Measurements from ENCODE around the gene BLNK.
"Not testable (repeated sequence)": the region's sequence is repeated elsewhere in the genome, so short reads cannot be mapped to it uniquely, and the experiment has no call there.

Gene BLNK

DNA sequence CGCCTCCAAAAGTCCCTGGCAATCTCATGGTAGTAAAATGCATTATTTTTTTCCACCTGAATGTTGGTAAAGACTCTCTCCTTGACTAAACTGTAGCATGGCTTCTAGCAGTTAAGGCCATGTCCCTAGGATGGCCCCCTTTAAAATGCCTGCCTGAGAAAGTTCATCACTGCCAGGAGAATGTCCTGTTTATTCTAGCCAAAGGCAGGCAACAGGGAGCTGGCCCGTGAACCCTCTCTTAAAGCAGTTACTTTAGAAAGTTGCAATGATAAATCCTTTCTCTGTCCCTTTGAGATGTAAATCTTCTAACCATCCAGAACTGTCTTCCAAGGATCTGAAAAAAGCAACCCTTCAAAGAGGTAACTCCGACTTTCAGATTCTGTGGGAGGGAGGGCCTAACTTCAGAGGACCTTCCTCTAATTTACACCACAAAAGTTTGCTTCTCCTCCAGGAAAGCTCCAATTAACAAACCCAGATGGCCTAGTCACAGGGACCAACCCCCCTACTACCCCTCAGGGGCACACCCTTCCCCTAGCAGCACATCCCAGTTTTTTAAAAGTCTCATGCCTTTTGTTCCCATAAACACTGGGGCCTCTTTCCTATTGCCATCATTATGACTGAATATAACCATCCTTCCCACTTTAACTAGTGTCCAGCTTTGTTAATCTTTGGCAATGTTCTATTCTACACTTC, 38.4 kb upstream of the BLNK start:
- TF ChIP-seq CTCF (IDR thresholded peaks at IDR 0.05; ENCODE audit: extremely low read depth, insufficient read depth, missing control alignments) = no peak
- DNase-seq (ENCODE audit: low spot score) = no peak
- in situ Hi-C loops (cut with MboI; ENCODE audit: low pct_unique_long_range_greater_than_20kb, low sequenced_read_pairs, unreplicated experiment) = no loop called here

DNA sequence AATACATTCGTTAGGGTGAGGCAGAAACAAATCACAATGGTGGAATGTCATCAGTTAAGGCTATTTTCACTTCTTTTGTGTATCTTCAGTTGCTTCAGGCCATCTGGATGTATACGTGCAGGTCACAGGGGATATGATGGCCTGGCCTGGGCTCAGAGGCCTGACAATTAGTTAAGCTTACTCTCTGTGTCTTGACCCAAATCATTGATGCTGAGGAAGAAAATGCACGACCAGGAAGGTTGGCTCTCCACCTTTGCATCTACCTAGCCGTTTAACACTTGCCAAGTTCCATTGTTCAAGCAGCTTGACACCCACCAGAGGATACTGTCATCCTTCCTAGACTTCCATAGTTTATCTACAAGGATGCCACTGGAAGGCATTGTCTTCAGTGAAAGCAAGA, 37.5 kb upstream of the BLNK start:
- in situ Hi-C loops (cut with MboI; ENCODE audit: low pct_unique_long_range_greater_than_20kb, low sequenced_read_pairs, unreplicated experiment); DNase-seq (ENCODE audit: low spot score): not testable (repeated sequence)

DNA sequence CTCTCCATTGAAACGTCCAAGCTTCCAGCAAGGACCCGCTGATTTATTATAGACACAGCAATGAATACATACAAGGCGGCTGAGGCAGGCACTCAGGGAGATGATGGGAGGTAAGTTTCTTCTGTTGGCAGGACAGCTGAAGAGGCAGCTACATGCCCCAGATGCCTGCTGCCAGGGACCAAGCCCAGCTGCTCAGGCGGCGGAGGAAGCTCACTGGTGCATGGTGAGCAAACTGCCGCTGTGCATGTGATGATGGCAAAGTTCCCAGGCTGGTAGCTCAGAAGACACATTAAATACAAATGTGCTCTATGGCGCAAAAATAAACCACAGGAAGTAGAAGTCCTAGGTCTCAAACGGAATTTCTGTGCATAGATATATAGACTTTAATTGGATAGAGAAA, 35.1 kb upstream of the BLNK start:
- in situ Hi-C loops (cut with MboI; ENCODE audit: low pct_unique_long_range_greater_than_20kb, low sequenced_read_pairs, unreplicated experiment) = no loop called here
- no peak for TF ChIP-seq CTCF (IDR thresholded peaks at IDR 0.05; ENCODE audit: extremely low read depth, insufficient read depth, missing control alignments)
- DNase-seq (ENCODE audit: low spot score) = no peak

GRCh38 chr10:96305019-96305418, 33.6 kb upstream of the BLNK start:
- in situ Hi-C loops (cut with MboI; ENCODE audit: low pct_unique_long_range_greater_than_20kb, low sequenced_read_pairs, unreplicated experiment) = no loop called here
- TF ChIP-seq CTCF (IDR thresholded peaks at IDR 0.05; ENCODE audit: extremely low read depth, insufficient read depth, missing control alignments) = no peak

DNA sequence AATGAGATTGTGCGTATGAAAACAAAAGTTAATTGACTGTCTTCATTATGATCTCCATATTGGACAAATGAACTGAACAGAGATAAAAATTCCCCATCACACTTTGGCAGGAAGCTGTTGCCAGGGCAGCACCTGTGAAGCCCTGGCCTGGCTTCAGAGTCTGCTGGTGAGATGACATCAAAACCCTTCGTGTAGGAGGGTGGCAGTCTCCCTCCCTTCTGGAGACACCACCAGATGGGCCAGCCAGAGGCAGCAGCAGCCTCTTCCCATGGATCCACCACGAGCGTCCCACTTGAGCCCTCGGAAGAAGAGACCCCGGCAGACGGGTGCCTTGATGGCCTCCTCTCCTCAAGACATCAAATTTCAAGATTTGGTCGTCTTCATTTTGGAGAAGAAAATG, 32.9 kb upstream of the BLNK start, which contains the start of gene DNTT:
Gene DNTT, plus strand, starts transcription at position 205 of the 400 bp plus-strand sequence. Its CDS starts 64 bp downstream, at position 269.
- in situ Hi-C loops (cut with MboI; ENCODE audit: low pct_unique_long_range_greater_than_20kb, low sequenced_read_pairs, unreplicated experiment) = no loop called here
- TF ChIP-seq CTCF (IDR thresholded peaks at IDR 0.05; ENCODE audit: extremely low read depth, insufficient read depth, missing control alignments) = no peak
- no peak for DNase-seq (ENCODE audit: low spot score)

More at GRCh38 chr10:96305019-96305418, 33.6 kb upstream of the BLNK start:
- no peak for DNase-seq (ENCODE audit: low spot score)

- in situ Hi-C loops (cut with MboI; ENCODE audit: low pct_unique_long_range_greater_than_20kb, low sequenced_read_pairs, unreplicated experiment) = no loop called here
- no peak for TF ChIP-seq CTCF (IDR thresholded peaks at IDR 0.05; ENCODE audit: extremely low read depth, insufficient read depth, missing control alignments)
- no peak for DNase-seq (ENCODE audit: low spot score)
These were observed 30.2 kb upstream of the BLNK start for GRCh38 chr10:96301616-96302015.

DNA sequence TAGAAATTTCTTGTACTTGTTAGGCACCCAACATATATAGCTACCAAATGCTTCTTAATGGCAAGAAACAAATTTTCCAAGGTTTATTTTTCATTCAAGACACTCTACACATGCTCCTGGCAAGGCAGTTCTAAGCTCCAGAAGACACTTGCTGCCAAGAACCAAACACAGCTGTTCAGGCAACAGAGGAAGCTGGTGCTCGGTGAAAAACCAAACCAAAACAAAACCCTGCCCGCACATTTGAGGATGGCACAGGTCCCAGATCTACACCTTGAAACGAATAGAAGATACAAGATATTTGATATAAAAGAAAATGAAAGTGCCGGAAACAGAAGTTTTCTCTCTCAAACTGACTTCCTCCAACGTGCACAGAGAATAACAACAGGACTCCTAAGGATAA, 28.0 kb upstream of the BLNK start:
- no peak for TF ChIP-seq CTCF (IDR thresholded peaks at IDR 0.05; ENCODE audit: extremely low read depth, insufficient read depth, missing control alignments)
- in situ Hi-C loops (cut with MboI; ENCODE audit: low pct_unique_long_range_greater_than_20kb, low sequenced_read_pairs, unreplicated experiment) = loop anchor here (5.0 kb wide), 1 partner anchor 82 kb away; no protein-coding TSS in a partner anchor
- no peak for DNase-seq (ENCODE audit: low spot score)

Measured in GM13977 (cell line).